ENCODE measurements around the gene EP400. TPM values are rescaled to one million over a fixed set of nuclear protein-coding genes. Genes with fewer than 3 reads are reported as not detected.

The EP400 gene
- total RNA-seq, 4 donors from 2014 or later: 10.1 to 23.0 (median 20.9) TPM

DNA sequence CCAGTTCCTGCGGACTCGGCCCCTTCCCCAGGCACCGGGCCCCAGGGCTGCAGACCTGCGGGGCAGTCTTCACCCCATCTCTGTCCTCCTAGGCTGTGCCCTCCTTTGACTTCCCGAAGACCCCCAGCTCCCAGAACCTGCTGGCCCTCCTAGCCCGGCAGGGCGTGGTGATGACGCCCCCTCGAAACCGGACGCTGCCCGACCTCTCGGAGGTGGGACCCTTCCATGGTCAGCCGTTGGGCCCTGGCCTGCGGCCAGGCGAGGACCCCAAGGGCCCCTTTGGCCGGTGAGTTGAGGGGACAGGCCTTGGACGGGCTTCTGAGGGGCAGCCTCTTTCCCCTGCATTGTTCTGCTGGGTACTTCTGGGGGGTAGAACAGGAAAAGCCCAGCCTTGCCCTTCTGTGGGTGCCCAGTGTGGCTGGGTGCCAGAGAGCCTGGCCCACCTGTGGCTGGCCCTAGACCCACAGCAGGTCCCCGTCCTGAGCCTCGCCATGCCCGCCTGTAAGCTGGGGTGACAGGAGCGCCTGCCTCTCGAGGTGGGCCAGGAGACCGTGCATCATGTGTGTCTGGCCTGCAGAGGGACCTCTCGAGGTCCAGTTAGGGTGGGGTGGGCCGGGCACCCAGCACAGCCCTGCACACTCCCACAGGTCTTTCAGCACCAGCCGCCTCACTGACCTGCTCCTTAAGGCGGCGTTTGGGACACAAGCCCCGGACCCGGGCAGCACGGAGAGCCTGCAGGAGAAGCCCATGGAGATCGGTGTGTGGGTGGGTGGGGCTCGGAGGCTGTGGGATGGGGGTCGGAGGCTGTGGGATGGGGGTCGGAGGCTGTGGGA is 33.2 kb upstream of the EP400 start:
- Histone ChIP-seq H3K36me3 (peaks cover 43 to 95% (median 51%) of the 10 kb centered on the region in 3 donors), H3K4me1 (peaks cover 0 to 17% (median 11%) of the 10 kb centered on the region in 3 donors), H3K4me3 (no peak overlapping the region), H3K27me3 (no peaks in the 10 kb centered on the region), H3K9me3 (no peaks in the 10 kb centered on the region), H3K27ac (no peak overlapping the region)
- TF ChIP-seq, protein P1, sequence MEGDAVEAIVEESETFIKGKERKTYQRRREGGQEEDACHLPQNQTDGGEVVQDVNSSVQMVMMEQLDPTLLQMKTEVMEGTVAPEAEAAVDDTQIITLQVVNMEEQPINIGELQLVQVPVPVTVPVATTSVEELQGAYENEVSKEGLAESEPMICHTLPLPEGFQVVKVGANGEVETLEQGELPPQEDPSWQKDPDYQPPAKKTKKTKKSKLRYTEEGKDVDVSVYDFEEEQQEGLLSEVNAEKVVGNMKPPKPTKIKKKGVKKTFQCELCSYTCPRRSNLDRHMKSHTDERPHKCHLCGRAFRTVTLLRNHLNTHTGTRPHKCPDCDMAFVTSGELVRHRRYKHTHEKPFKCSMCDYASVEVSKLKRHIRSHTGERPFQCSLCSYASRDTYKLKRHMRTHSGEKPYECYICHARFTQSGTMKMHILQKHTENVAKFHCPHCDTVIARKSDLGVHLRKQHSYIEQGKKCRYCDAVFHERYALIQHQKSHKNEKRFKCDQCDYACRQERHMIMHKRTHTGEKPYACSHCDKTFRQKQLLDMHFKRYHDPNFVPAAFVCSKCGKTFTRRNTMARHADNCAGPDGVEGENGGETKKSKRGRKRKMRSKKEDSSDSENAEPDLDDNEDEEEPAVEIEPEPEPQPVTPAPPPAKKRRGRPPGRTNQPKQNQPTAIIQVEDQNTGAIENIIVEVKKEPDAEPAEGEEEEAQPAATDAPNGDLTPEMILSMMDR (IDR thresholded peaks at IDR 0.05): no peak
- no peak for TF ChIP-seq POLR2A (IDR thresholded peaks at IDR 0.05)
- intact Hi-C loops (cut with DNase I): no loop called here
- no peak for DNase-seq
- 87% methylated on average over 3 of the region's 36 CpGs; no CpG with 5 or more reads in 1 of the 2 donors for WGBS, 2 donors

DNA sequence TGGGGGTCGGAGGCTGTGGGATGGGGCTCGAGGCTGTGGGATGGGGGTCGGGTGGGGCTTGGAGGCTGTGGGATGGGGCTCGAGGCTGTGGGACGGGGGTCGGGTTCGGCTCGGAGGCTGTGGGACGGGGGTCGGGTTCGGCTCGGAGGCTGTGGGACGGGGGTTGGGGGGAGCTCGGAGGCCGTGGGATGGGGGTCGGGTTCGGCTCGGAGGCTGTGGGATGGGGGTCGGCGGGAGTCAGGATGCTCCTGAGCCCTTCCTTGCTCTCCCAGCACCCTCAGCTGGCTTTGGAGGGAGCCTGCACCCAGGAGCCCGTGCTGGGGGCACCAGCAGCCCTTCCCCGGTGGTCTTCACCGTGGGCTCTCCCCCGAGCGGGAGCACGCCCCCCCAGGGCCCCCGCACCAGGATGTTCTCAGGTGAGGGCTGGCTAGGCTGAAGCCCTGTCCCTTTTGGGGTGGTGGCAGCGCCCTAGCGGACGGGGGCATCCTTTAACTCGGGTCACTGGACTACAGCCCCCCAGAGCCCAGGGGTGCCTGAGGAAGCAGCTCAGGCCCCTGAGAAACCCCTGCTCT is 32.5 kb upstream of the EP400 start:
- no peaks in the 10 kb centered on the region for H3K9me3 ChIP-seq
- H3K4me1 ChIP-seq: peaks cover 0 to 18% (median 8%) of the 10 kb centered on the region in 3 donors
- no peak for DNase-seq
- H3K36me3 ChIP-seq: peaks cover 44 to 95% (median 48%) of the 10 kb centered on the region in 3 donors
- WGBS, 2 donors: 100% methylated on average over 1 of the region's 31 CpGs; no CpG with 5 or more reads in 1 of the 2 donors
- no peak for TF ChIP-seq POLR2A (IDR thresholded peaks at IDR 0.05)
- TF ChIP-seq, protein P1 (IDR thresholded peaks at IDR 0.05): no peak
- intact Hi-C loops (cut with DNase I): no loop called here
- H3K4me3 ChIP-seq: no peak overlapping the region
- no peak overlapping the region for H3K27ac ChIP-seq
- H3K27me3 ChIP-seq: no peaks in the 10 kb centered on the region

DNA sequence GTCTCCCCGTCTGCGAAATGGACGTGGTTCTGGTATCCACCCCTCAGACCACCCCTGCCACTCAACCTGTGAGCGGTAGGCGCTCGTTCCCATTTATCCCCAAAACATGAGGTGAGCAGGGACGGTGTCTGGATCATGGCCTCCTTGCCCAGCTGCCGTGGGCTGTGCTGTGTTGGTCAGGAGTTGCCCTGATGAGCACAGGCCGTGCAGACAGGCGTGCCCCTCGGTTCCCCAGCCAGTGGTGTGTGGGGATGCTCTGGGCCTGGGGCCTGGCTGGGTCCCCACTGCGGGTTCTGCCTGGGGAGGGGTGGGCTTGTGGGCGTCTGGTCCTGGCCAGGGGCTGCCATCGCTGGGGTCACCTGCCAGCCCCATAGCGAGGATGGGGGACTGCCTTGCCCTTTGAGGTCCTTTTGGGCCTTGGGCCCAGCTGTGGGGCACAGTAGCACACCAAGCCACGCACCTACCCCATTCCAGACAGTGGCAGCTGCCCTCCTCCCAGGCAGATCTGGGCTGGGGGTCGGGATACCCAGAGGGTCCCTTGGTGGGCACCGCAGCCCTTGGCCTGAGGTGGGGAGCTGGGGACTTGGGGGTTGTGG is 31.9 kb upstream of the EP400 start:
- intact Hi-C loops (cut with DNase I): no loop called here
- WGBS, 2 donors: 100% methylated on average over 2 of the region's 18 CpGs; no CpG with 5 or more reads in 1 of the 2 donors
- Histone ChIP-seq H3K4me1 (peaks cover 0 to 16% (median 2%) of the 10 kb centered on the region in 3 donors), H3K4me3 (no peak overlapping the region), H3K27me3 (no peaks in the 10 kb centered on the region), H3K9me3 (no peaks in the 10 kb centered on the region), H3K27ac (no peak overlapping the region), H3K36me3 (peaks cover 46 to 95% (median 48%) of the 10 kb centered on the region in 3 donors)
- no peak for DNase-seq
- TF ChIP-seq, protein P1 (IDR thresholded peaks at IDR 0.05): no peak
- TF ChIP-seq POLR2A (IDR thresholded peaks at IDR 0.05): no peak

GRCh38 chr12:131918311-131919050 is 31.3 kb upstream of the EP400 start:
- TF ChIP-seq, protein P1 (IDR thresholded peaks at IDR 0.05): no peak
- TF ChIP-seq POLR2A (IDR thresholded peaks at IDR 0.05): no peak
- intact Hi-C loops (cut with DNase I): no loop called here
- Histone ChIP-seq H3K27me3 (no peaks in the 10 kb centered on the region), H3K27ac (no peak overlapping the region), H3K36me3 (peaks cover 46 to 94% (median 48%) of the 10 kb centered on the region in 3 donors), H3K4me1 (peaks cover 0 to 14% (median 0%) of the 10 kb centered on the region in 3 donors), H3K4me3 (no peak overlapping the region), H3K9me3 (no peaks in the 10 kb centered on the region)
- 75 to 90% methylated on average over 2 to 4 of the region's 20 CpGs for WGBS, 2 donors
- DNase-seq: no peak
